GM19395 (cell line): ENCODE data around the gene KDM8.

Experiments used
- ATAC-seq: cut with Tn5 transposase; IDR thresholded peaks from one replicate; pipeline ENCODE4 v1.9.1; 2021; ENCODE audit warnings: mild to moderate bottlenecking, moderate library complexity; ENCODE audit not compliant: unreplicated experiment

Gene KDM8

DNA sequence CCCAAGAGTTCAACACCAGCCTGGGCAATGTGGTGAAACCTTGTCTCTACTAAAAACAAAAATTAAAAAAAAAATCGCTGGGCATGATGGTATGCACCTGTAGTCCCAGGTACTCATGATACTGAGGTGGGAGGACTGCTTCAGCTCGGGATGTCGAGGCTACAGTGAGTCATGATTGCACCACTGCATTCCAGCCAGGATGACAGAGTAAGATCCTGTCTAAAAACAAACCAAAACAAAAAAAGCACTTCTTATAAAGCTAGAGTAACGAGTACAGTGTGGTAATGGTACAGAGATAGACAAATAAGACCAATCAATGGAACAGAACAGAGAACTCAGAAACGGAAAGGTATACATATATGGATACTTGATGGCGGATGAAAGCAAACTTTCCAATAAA is 60.8 kb downstream of the KDM8 start:
- no peak for ATAC-seq

DNA sequence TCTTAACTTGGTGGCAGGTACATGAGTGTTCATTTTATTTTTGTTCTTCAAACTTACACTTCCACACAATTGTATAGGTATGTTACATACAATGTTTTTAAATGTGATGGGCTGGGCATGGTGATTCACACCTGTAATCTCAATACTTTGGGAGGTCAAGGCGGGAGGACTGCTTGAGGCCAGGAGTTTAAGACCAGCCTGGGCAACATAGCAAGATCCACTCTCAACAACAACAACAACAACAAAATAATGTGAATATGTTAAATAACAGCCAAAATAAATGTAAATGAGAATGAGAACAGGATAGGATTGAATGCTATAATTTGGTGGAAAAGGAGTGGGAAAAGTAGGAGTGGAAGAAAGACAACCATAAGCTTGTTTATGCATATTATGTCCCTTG is 62.7 kb downstream of the KDM8 start:
- no peak for ATAC-seq

DNA sequence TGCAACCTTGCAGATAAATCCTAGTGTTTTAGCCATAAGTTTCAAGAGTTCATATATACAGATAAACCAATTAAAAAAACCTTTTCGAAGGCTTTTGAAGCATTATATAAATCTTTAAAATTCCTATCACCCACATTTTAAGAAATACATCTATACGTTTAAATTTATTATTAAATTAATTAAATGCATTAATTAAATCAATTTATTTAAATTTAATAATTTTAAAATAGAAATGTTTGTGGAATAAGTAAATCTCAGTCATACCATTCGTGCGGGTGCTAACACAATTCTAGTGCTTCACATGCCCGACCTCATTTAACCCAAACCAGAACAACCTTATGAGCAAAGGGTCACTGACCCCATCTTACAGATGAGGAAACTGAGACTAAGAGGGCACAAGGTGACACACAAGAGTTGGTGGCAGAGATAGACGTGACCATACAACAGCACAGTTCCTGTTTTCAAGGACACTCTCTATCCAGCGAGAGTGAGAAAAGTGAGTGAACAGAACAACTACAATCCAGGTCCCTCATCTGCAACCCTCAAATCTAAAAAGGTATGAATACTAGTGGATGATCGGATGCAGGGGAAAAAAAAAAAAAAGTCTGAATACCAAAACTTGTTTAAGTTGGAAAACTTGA is 63.8 kb downstream of the KDM8 start:
- ATAC-seq, result no peak

DNA sequence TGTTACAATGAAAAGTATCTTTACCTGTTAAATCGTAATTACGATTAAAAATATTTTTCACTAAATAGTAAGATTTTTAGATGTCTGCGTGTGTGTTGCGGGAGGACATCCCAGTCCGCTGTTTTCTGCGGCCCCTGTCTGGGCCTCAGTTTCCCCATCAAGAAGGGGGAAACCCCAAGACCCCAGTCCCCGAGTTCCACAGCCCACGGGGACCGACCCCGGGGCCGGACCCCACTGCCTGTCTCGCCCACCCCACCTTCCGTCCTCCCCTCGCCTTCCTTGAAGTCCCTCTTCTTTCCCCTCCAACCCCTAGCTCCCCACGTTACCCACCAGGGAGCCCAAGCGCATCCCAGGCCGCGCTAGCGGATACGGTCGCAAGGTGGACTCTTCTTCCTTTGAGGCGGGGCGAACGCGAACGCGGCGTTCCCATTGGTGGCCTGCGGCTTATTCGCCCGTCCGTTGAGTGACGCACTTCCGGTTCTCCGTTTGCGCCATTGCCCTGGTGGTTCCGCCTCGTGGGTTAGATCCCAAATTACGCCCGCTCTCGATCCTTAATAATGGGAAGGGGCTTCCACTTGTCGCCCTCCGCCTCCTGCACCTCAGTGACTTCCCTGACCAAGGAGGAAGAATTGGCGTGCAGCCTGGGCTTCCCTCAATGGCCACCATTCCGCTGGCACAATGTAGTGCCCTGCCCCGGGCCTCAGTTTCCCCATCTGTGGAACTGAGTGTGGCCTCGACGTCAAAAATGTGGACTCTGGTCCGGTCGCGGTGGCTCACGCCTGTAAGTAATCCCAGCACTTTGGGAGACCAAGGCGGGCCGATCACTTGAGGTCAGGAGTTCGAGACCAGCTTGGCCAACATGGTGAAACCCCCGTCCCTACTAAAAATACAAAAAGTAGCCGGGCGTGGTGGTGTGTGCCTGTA is 65.3 kb downstream of the KDM8 start, which contains the start of gene NSMCE1:
NSMCE1 (minus strand) TSS at position 397 of the 924 bp plus-strand sequence. CDS start 11,202 bp downstream, outside the sequence.
- ATAC-seq, result peak; percentile 93

DNA sequence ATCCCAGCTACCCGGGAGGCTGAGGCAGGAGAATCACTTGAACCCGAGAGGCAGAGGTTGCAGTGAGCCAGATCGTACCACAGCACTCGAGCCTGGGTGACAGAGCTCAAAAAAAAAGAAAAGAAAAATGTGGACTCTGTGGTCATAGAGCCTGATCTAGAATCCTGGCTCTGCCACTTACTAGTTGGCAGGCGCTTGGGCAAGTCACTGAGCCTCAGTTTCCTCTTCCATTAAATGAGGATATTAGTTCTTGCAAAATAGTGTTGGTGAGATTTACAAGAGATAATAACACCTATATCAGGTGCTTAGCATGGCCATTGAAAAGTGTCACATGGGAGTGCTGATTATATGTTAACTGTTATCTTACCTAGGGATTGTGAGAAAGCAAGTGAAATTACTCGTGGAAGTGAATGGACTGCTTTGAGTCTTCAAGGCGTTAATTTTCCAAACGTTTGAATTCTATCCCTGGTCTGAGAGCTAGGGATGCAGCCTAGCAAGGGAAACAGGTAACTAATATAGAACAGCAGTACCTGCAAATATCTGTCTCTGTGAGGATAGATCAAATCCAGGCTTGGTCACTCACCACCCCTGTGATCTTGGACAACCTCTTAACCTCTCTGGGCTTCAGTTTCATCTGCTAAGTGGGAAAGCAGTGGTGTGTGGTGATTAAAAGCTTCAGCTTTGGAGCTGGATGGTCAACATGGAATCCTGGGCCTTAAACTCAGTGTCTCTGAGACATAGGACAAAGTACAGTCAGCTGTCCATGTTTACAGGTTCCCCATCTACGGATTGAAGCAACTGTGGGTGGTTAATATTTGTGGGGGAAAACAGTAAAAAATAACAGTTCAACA is 66.2 kb downstream of the KDM8 start:
- ATAC-seq, result no peak

DNA sequence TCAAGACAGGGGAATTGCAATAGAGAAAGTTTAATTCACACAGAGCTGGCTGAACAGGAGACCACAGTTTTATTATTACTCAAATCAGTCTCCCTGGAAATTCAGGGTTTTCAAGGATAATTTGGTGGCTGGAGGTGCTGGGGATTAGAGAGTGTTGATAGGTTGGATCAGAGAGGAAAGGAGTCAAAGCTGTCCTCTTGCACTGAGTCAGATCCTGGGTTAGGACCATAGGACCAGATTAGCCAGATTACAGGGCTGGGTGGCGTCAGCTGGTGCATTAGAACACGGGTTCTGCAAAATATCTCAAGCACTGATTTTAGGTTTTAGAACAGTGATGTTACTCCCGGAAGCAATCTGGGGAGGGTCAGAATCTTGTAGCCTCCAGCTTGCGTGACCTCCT is 67.0 kb downstream of the KDM8 start:
- no peak for ATAC-seq
